WTC11 (cell line): Measurements from ENCODE around the gene HDAC5. TPM values are rescaled to one million over a fixed set of nuclear protein-coding genes. Genes with fewer than 3 reads are reported as not detected.
A peak's percentile ranks its signal among the peaks of the same experiment; 100 is the strongest.

Source experiments
- ATAC-seq: fragments of 200-7000 bp; cut with Tn5 transposase; 2 replicates; pipeline ENCODE4 v1.10.0; 2021; ENCODE audit warnings: mild to moderate bottlenecking, moderate library complexity
- CTCF ChIA-PET: fragments of 300-600 bp; sonication (Branson Sonifier 250); formaldehyde crosslinking; loops from one replicate; lab custom pipeline; 2021; ENCODE audit warnings: antibody characterized with exemption; lab: Charles Lee
- POLR2A ChIA-PET: fragments of 350-600 bp; sonication (Branson Sonifier 250); formaldehyde crosslinking; loops from one replicate; lab custom pipeline; 2021; ENCODE audit warnings: antibody characterized with exemption; lab: Charles Lee
- DNase-seq: peaks from one replicate; pipeline ENCODE4 v3.0.0; 2021; ENCODE audit warnings: low spot score
- H3K27ac Mint-ChIP-seq: 2 replicates; pipeline ENCODE4 v1.8.0; 2021; ENCODE audit warnings: mixed read lengths
- H3K27me3 Mint-ChIP-seq: 2 replicates; pipeline ENCODE4 v1.8.0; 2021; ENCODE audit warnings: low read depth, mild to moderate bottlenecking, moderate library complexity, mixed read lengths
- H3K36me3 Mint-ChIP-seq: 2 replicates; pipeline ENCODE4 v1.8.0; 2021; ENCODE audit warnings: mixed read lengths
- H3K4me1 Mint-ChIP-seq: 2 replicates; pipeline ENCODE4 v1.8.0; 2022; ENCODE audit warnings: mixed read lengths
- H3K4me3 Mint-ChIP-seq: 2 replicates; pipeline ENCODE4 v1.8.0; 2021; ENCODE audit warnings: mild to moderate bottlenecking, moderate library complexity, mixed read lengths
- H3K9me3 Mint-ChIP-seq: 2 replicates; pipeline ENCODE4 v1.8.0; 2021; ENCODE audit warnings: mixed read lengths
- ATF2 ChIP-seq: sonication (generic); formaldehyde crosslinking; IDR thresholded peaks from 2 replicates; pipeline ENCODE4 v1.8.1; 2022; ENCODE audit warnings: low read depth, missing genetic modification reagents, borderline replicate concordance
- CREB1 ChIP-seq: sonication (generic); formaldehyde crosslinking; IDR thresholded peaks from 2 replicates; pipeline ENCODE4 v1.8.0; 2023; ENCODE audit warnings: mild to moderate bottlenecking, missing genetic modification reagents
- E2F1 ChIP-seq: sonication (generic); formaldehyde crosslinking; IDR thresholded peaks from 2 replicates; pipeline ENCODE4 v1.8.0; 2022; ENCODE audit warnings: mild to moderate bottlenecking, missing genetic modification reagents
- GTF2I ChIP-seq: fragments of 250-450 bp; sonication (Bioruptor Pico); conservative IDR thresholded peaks from 2 replicates; pipeline ENCODE4 v1.4.0; 2021; ENCODE audit warnings: mild to moderate bottlenecking
- KAT7 ChIP-seq: sonication (generic); formaldehyde crosslinking; IDR thresholded peaks from 2 replicates; pipeline ENCODE4 v1.8.1; 2023; ENCODE audit warnings: missing genetic modification reagents, mild to moderate bottlenecking, borderline replicate concordance
- MYBL2 ChIP-seq: sonication (generic); formaldehyde crosslinking; IDR thresholded peaks from 2 replicates; pipeline ENCODE4 v1.8.1; 2023; ENCODE audit warnings: mild to moderate bottlenecking, moderate library complexity, missing genetic modification reagents
- NFYB ChIP-seq: sonication (generic); formaldehyde crosslinking; conservative IDR thresholded peaks from 2 replicates; pipeline ENCODE4 v1.8.0; 2022; ENCODE audit warnings: low read depth, missing genetic modification reagents
- NR1H2 ChIP-seq: sonication (generic); formaldehyde crosslinking; IDR thresholded peaks from 2 replicates; pipeline ENCODE4 v1.9.0; 2021; ENCODE audit warnings: mild to moderate bottlenecking, moderate library complexity, missing genetic modification reagents
- NR2C2 ChIP-seq: sonication (generic); formaldehyde crosslinking; IDR thresholded peaks from 2 replicates; pipeline ENCODE4 v1.8.0; 2022; ENCODE audit warnings: mild to moderate bottlenecking, missing genetic modification reagents
- NR3C1 ChIP-seq: sonication (generic); formaldehyde crosslinking; conservative IDR thresholded peaks from 2 replicates; pipeline ENCODE4 v1.8.1; 2023; ENCODE audit warnings: low read depth, mild to moderate bottlenecking, missing genetic modification reagents
- PREB ChIP-seq: sonication (generic); formaldehyde crosslinking; IDR thresholded peaks from 2 replicates; pipeline ENCODE4 v1.8.1; 2022; ENCODE audit warnings: mild to moderate bottlenecking, missing genetic modification reagents, moderate library complexity, borderline replicate concordance
- SP1 ChIP-seq: sonication (generic); formaldehyde crosslinking; conservative IDR thresholded peaks from 2 replicates; pipeline ENCODE4 v1.8.1; 2022; ENCODE audit warnings: missing genetic modification reagents
- STAT6 ChIP-seq: sonication (generic); formaldehyde crosslinking; conservative IDR thresholded peaks from 2 replicates; pipeline ENCODE4 v1.8.1; 2023; ENCODE audit warnings: mild to moderate bottlenecking, low read depth, missing genetic modification reagents, moderate library complexity
- TCF7 ChIP-seq: sonication (generic); formaldehyde crosslinking; IDR thresholded peaks from 2 replicates; pipeline ENCODE4 v1.8.0; 2022; ENCODE audit warnings: mild to moderate bottlenecking, low read depth, missing genetic modification reagents, moderate library complexity
- ZBTB21 ChIP-seq: sonication (generic); formaldehyde crosslinking; IDR thresholded peaks from 2 replicates; pipeline ENCODE4 v1.8.1; 2023; ENCODE audit warnings: mild to moderate bottlenecking, missing genetic modification reagents, borderline replicate concordance
- ZBTB43 ChIP-seq: sonication (generic); formaldehyde crosslinking; IDR thresholded peaks from 2 replicates; pipeline ENCODE4 v1.8.1; 2023; ENCODE audit warnings: mild to moderate bottlenecking, missing genetic modification reagents
- ZNF121 ChIP-seq: sonication (generic); formaldehyde crosslinking; IDR thresholded peaks from 2 replicates; pipeline ENCODE4 v1.8.0; 2023; ENCODE audit warnings: missing genetic modification reagents
- ZNF138 ChIP-seq: sonication (generic); formaldehyde crosslinking; conservative IDR thresholded peaks from 2 replicates; pipeline ENCODE4 v1.8.1; 2022; ENCODE audit warnings: mild to moderate bottlenecking, moderate library complexity, missing genetic modification reagents
- ZNF317 ChIP-seq: sonication (generic); formaldehyde crosslinking; IDR thresholded peaks from 2 replicates; pipeline ENCODE4 v1.8.1; 2023; ENCODE audit warnings: low read depth, mild to moderate bottlenecking, moderate library complexity, missing genetic modification reagents, borderline replicate concordance
- ZNF396 ChIP-seq: fragments of 250-450 bp; sonication (Bioruptor Pico); IDR thresholded peaks from 2 replicates; pipeline ENCODE4 v1.8.0; 2021; ENCODE audit warnings: mild to moderate bottlenecking, moderate library complexity, borderline replicate concordance
- total RNA-seq: library from RNA; stranded (reverse); gene quantifications from 3 replicates; pipeline ENCODE4 v1.2.3, GENCODE V29; 2021

HDAC5 gene
- total RNA-seq, 1 experiment from 2014 or later: 61.6 TPM

DNA sequence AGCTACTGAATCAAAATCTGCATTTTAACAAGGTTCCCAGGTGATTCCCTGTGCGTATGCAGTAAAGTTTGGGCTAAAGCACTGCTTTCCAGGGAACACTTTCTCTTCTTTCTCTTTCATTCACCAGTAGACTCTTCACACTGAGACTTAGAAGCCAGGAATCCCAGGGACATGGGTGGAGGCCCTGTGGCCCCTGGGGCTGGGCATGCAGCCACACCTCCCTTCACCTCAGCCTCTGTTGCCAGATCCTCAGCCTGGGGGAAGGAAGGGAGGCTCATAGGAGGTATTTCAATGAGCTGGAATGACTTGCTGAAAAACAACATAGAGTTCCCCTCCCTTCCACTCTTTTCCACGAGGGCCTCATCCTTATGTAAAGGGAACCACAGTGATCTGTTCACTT lies 51.7 kb downstream of the HDAC5 start (continued):
- TF ChIP-seq NR3C1 (CRISPR knock-in tag) (no peak), NR2C2 (CRISPR knock-in tag) (no peak), ZBTB43 (no peak), E2F1 (no peak), ZBTB21 (no peak), GTF2I (CRISPR knock-in tag) (no peak)

GRCh38 chr17:44071198-44071520 lies 52.3 kb downstream of the HDAC5 start:
- peak overlapping the region; percentile 98 for H3K27ac Mint-ChIP-seq
- H3K4me1 Mint-ChIP-seq: peaks cover 31% of the 10 kb centered on the region
- H3K9me3 Mint-ChIP-seq: no peaks in the 10 kb centered on the region
- H3K36me3 Mint-ChIP-seq: peaks cover 16% of the 10 kb centered on the region
- ATAC-seq (no peak), DNase-seq (no peak)
- TF ChIP-seq TCF7 (CRISPR knock-in tag) (no peak), ZNF317 (CRISPR knock-in tag) (no peak), NFYB (CRISPR knock-in tag) (no peak), NR1H2 (CRISPR knock-in tag) (no peak), ATF2 (CRISPR knock-in tag) (no peak), STAT6 (CRISPR knock-in tag) (no peak), ZNF396 (CRISPR knock-in tag) (no peak)
- peak overlapping the region; percentile 97 for H3K4me3 Mint-ChIP-seq
- H3K27me3 Mint-ChIP-seq: no peaks in the 10 kb centered on the region
- CTCF ChIA-PET: interaction anchor here (1.4 to 1.9 kb wide), 3 partner anchors 16 to 52 kb away, joined by 3 to 7 read pairs (median 6); partner anchors contain the start of gene HDAC5
- POLR2A ChIA-PET: interaction anchor here (1.0 to 1.2 kb wide), 4 partner anchors 12 to 63 kb away, joined by 3 to 5 read pairs (median 3); no protein-coding TSS in a partner anchor

DNA sequence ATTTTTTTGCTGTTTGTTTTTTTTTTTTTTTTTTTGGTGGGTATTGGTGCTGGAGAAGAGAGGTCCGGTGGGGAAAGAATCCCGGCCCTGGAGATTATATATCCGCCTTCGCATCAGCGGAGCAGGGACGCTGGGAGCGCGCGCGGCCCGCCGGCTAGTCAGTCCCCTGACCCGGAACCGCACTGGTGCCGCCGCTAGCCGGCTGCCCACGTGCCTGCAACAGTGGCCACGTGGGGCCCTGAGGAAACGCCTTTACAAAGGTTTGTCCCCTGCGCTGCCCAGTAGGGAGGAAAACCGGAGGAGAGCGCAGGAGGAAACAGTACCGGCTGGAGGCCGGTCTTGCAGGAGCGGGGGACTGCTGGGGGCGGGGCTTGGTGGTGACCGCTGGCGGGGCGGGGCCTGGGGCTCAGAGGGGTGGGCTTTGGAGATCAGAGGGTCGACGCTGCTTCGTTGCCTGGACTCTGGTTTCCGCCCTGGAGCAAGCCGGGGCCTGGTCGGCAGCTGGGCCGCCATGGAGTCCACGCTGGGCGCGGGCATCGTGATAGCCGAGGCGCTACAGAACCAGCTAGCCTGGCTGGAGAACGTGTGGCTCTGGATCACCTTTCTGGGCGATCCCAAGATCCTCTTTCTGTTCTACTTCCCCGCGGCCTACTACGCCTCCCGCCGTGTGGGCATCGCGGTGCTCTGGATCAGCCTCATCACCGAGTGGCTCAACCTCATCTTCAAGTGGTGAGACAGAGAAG lies 52.8 kb downstream of the HDAC5 start, which contains the start of gene G6PC3:
TSS of gene G6PC3 (plus strand) at position 281 of the 743 bp plus-strand sequence. CDS start at position 512, 231 bp downstream.
- Mint-ChIP-seq H3K27ac (peak within 1 kb of the TSS; percentile 98), H3K27me3 (no peaks in the 10 kb centered on the region), H3K9me3 (no peaks in the 10 kb centered on the region), H3K36me3 (peaks cover 11% of the 10 kb centered on the region), H3K4me3 (peak within 1 kb of the TSS; percentile 97), H3K4me1 (peaks cover 34% of the 10 kb centered on the region)
- ChIA-PET POLR2A (interaction anchor here (0.6 to 1.4 kb wide), 12 partner anchors 11 to 283 kb away, joined by 3 to 8 read pairs (median 4); no protein-coding TSS in a partner anchor), CTCF (interaction anchor here (0.7 to 1.9 kb wide), 6 partner anchors 16 to 98 kb away, joined by 3 to 9 read pairs (median 6); partner anchors contain the start of gene HDAC5)
- peak; percentile 89 for ATAC-seq
- peak; percentile 98 for DNase-seq
- TF ChIP-seq CREB1 (CRISPR knock-in tag) (no peak), GTF2I (CRISPR knock-in tag) (no peak), ZNF138 (CRISPR knock-in tag) (no peak), PREB (CRISPR knock-in tag) (peak; percentile 81; the same call in 1 of the 2 replicates), KAT7 (no peak), ZNF121 (CRISPR knock-in tag) (no peak), SP1 (peak; percentile 89), MYBL2 (peak; percentile 92; the same call in 1 of the 2 replicates)
